GM20000 (cell line): ENCODE data around the gene KCNH3.

ENCODE experiments used
- DNase-seq: peaks from one replicate; pipeline ENCODE4 v3.0.0; 2012; ENCODE audit warnings: low spot score
- CTCF ChIP-seq: IDR thresholded peaks from 2 replicates; pipeline ENCODE4 v1.5.1; 2012; ENCODE audit warnings: mild to moderate bottlenecking, control low read depth; ENCODE audit errors: extremely low read depth, missing control alignments

Gene KCNH3

GRCh38 chr12:49578471-49579112 lies 39.8 kb downstream of the KCNH3 start:
- TF ChIP-seq CTCF, result no peak
- DNase-seq, result no peak

GRCh38 chr12:49580572-49581535 lies 42.0 kb downstream of the KCNH3 start:
- DNase-seq, result peak; percentile 68
- TF ChIP-seq CTCF, result peak; percentile 74

- no peak for TF ChIP-seq CTCF
- peak; percentile 43 for DNase-seq
Measured at GRCh38 chr12:49582201-49582600, 43.4 kb downstream of the KCNH3 start.

GRCh38 chr12:49582850-49583249 lies 44.0 kb downstream of the KCNH3 start:
- no peak for DNase-seq

GRCh38 chr12:49583366-49584094 lies 44.7 kb downstream of the KCNH3 start:
- DNase-seq, result no peak
- no peak for TF ChIP-seq CTCF

More at GRCh38 chr12:49582850-49583249, 44.0 kb downstream of the KCNH3 start:
- TF ChIP-seq CTCF, result no peak

GRCh38 chr12:49584591-49584990 lies 45.8 kb downstream of the KCNH3 start:
- no peak for DNase-seq

More at GRCh38 chr12:49584591-49584990, 45.8 kb downstream of the KCNH3 start:
- no peak for TF ChIP-seq CTCF
